Ectodermal cell (in vitro differentiated cells): ENCODE measurements around the gene EPC1.
"Not testable (repeated sequence)": the region's sequence is repeated elsewhere in the genome, so short reads cannot be mapped to it uniquely, and the experiment has no call there.

ENCODE experiments used
- H3K27ac ChIP-seq: 2 replicates; pipeline ENCODE4 v1.7.0; 2013; ENCODE audit warnings: mild to moderate bottlenecking, low read depth, low read length; ENCODE audit not compliant: insufficient read depth, poor library complexity, severe bottlenecking
- H3K27me3 ChIP-seq: 2 replicates; pipeline ENCODE4 v1.7.0; 2013; ENCODE audit warnings: mild to moderate bottlenecking, low read length; ENCODE audit not compliant: insufficient read depth, control insufficient read depth, poor library complexity, severe bottlenecking
- H3K36me3 ChIP-seq: one replicate; pipeline ENCODE4 v1.7.0; 2013; ENCODE audit warnings: low read length; ENCODE audit not compliant: control insufficient read depth, insufficient read depth
- H3K4me1 ChIP-seq: one replicate; pipeline ENCODE4 v1.7.0; 2013; ENCODE audit warnings: low read length; ENCODE audit not compliant: control insufficient read depth, insufficient read depth
- H3K4me3 ChIP-seq: 2 replicates; pipeline ENCODE4 v1.7.0; 2013; ENCODE audit warnings: low read depth, low read length, control low read depth; ENCODE audit not compliant: insufficient read depth
- H3K9me3 ChIP-seq: 2 replicates; pipeline ENCODE4 v1.7.0; 2013; ENCODE audit warnings: mild to moderate bottlenecking, low read length, moderate library complexity; ENCODE audit not compliant: control insufficient read depth
- WGBS, 2 experiments: methylation state at CpG; one replicate each; pipeline ENCODE4 v1.1.7; 2013; ENCODE audit warnings: missing lambda C conversion rate in 2 of 2; 5-methylcytosine and 5-hydroxymethylcytosine counted together

EPC1 gene

DNA sequence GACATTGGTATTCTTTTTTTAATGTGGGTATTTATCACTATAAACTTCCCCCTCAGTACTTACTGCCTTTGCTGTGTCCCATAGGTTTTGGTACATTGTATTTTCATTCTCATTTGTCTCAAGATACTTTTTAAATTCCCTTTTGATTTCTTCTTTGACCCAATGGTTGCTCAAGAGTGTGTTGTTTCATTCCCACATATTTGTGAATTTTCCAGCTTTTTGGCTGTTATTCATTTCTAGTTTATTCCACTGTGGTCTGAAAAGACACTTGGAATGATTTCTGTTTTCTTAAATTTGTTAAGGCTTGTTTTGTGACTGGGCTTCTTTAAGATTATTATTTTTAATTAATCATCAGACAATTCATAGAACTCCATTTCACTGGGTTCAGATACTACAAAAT lies 105.0 kb downstream of the EPC1 start:
- Histone ChIP-seq H3K27me3 (no peaks in the 10 kb centered on the region), H3K4me1 (no peaks in the 10 kb centered on the region), H3K27ac (no peak overlapping the region), H3K4me3 (no peak overlapping the region), H3K36me3 (no peaks in the 10 kb centered on the region), H3K9me3 (no peaks in the 10 kb centered on the region)

DNA sequence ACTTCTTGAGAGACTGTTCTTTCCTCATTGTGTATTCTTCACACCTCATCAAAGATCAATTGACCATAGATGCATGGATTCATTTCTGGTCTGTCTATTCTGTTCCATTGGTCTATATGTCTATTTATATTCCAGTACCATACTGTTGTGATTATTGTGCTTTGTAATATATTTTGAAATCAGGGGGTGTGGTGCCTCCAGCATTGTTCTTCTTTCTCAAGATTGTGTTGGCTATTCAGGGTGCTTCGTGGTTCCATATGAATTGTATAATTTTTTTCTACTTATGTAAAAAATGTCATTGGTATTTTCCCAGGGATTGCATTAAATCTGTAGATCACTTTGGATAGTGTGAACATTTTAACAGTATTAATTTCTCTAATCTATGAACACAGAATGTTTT lies 106.5 kb downstream of the EPC1 start:
- Histone ChIP-seq H3K9me3 (no peaks in the 10 kb centered on the region), H3K4me3 (no peak overlapping the region), H3K36me3 (no peaks in the 10 kb centered on the region), H3K4me1 (no peaks in the 10 kb centered on the region), H3K27ac (no peak overlapping the region), H3K27me3 (no peaks in the 10 kb centered on the region)
- WGBS, 2 experiments = 100% methylated on average over 1 of the region's 1 CpG; no CpG with 5 or more reads in 1 of the 2 experiments

DNA sequence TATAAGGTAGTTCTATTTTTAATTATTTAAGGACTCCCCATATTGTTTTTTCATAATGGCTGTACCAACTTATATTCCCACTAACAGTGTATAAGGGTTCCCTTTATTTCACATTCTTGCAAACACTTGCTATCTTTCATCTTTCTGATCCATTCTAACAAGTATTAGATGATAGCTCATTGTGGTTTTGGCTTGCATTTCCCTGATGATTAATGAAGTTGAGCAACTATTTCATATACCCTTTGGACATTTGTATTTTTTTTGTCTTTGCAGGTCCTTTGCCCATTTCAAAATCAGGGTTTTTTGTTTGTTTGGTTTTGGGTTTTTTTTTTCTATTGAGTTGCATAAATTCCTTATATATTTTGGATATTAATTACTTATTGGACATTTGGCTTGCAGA lies 107.2 kb downstream of the EPC1 start:
- no peaks in the 10 kb centered on the region for H3K4me1 ChIP-seq
- H3K36me3 ChIP-seq = no peaks in the 10 kb centered on the region
- no peak overlapping the region for H3K27ac ChIP-seq
- no peaks in the 10 kb centered on the region for H3K9me3 ChIP-seq
- no peak overlapping the region for H3K4me3 ChIP-seq
- no peaks in the 10 kb centered on the region for H3K27me3 ChIP-seq

DNA sequence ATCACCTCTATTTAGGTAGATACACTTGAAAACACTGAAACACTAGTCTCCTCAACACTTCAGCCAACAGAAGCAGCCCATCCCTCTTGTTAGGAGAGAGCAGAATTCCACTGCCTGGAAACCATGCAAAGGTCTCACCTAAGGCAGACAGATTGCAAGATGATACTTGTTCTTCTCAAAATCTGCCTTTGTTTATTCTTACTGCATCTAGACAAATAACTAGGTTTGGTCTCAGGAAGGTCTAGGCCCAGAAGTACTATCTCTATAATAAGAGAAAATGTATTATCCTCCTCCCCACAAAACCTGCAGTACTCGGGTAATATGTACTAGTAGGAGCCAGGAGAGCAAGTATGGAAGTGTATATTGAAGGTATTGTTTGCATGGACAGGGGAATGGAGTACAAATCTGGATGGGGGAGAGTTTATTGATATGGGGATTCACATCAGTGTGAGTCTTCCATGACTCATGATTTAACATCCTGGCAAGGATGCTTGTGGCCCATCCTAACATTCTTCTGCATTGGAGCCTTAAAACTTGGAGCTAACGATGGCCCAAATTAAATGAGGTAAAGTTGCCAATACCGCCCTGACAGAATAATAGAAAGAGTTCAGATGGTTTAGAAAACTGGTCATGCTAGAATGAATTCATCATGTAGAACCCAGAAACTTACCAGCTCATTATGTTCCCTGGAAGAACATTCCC lies 109.2 kb downstream of the EPC1 start:
- no peaks in the 10 kb centered on the region for H3K36me3 ChIP-seq
- H3K27ac ChIP-seq = no peak overlapping the region
- no peaks in the 10 kb centered on the region for H3K27me3 ChIP-seq
- WGBS, 2 experiments = 88 to 97% methylated on average over 2 to 3 of the region's 3 CpGs
- no peak overlapping the region for H3K4me3 ChIP-seq
- H3K9me3 ChIP-seq = no peaks in the 10 kb centered on the region
- H3K4me1 ChIP-seq = no peaks in the 10 kb centered on the region

DNA sequence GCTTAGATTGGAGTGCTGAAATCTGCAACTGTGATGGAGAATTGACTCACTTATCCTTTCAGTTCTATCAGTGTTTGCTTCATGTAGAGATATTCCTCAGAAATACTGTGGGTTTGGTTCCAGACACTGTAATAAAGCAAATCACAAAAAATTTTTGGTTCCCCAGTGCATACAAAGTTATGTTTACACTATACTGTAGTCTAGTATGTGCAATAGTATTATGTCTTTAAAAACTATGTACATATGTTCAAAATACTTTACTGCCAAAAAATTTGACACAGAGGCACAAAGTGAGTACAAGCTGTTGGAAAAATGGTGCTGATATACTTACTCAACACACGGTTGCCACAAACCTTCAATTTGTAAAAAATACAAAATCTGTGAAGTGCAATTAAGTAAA lies 112.5 kb downstream of the EPC1 start:
- 100% methylated on average over 1 of the region's 1 CpG; no CpG with 5 or more reads in 1 of the 2 experiments for WGBS, 2 experiments
- Histone ChIP-seq H3K36me3 (no peaks in the 10 kb centered on the region), H3K27me3 (no peaks in the 10 kb centered on the region), H3K4me3 (no peak overlapping the region), H3K4me1 (no peaks in the 10 kb centered on the region), H3K9me3 (no peaks in the 10 kb centered on the region), H3K27ac (no peak overlapping the region)

DNA sequence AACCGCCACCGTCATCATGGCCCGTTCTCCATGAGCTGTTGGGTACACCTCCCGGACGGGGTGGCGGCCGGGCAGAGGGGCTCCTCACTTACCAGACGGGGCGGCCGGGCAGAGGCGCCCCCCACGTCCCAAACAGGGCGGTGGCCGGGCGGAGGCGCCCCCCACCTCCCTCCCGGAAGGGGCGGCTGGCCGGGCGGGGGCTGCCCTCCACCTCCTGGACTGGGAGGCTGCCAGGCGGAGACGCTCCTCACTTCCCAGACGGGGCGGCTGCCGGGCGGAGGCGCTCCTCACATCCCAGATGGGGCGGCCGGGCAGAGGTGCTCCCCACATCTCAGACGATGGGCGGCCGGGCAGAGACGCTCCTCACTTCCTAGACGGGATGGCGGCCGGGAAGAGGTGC lies 113.6 kb downstream of the EPC1 start:
- not testable (repeated sequence) for H3K27ac ChIP-seq, H3K9me3 ChIP-seq, H3K27me3 ChIP-seq, H3K4me1 ChIP-seq, H3K36me3 ChIP-seq, H3K4me3 ChIP-seq
- 96 to 97% methylated on average over 36 of the region's 36 CpGs for WGBS, 2 experiments

DNA sequence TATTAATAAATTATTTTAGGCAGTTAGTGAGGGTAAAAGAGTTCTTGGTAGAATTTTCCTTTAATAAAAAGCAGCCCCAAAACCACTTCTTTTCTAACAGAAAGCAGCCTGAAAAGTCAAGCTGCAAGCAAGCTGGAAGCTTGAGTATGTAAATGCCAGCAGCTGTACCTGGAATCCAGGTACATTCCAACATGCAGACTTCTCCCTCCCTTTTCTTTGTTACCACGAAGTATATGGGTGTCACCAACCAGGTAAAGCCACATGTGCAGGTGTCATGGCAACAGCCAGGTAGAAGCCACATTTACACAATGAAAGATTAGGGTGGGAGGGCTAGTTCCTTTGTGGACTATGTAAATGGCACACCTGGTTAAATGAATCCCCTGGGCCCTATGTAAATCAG lies 114.6 kb downstream of the EPC1 start:
- no peaks in the 10 kb centered on the region for H3K27me3 ChIP-seq
- no peaks in the 10 kb centered on the region for H3K9me3 ChIP-seq
- no peaks in the 10 kb centered on the region for H3K36me3 ChIP-seq
- 57 to 82% methylated on average over 1 of the region's 1 CpG for WGBS, 2 experiments
- H3K4me3 ChIP-seq = no peak overlapping the region
- no peaks in the 10 kb centered on the region for H3K4me1 ChIP-seq
- no peak overlapping the region for H3K27ac ChIP-seq

DNA sequence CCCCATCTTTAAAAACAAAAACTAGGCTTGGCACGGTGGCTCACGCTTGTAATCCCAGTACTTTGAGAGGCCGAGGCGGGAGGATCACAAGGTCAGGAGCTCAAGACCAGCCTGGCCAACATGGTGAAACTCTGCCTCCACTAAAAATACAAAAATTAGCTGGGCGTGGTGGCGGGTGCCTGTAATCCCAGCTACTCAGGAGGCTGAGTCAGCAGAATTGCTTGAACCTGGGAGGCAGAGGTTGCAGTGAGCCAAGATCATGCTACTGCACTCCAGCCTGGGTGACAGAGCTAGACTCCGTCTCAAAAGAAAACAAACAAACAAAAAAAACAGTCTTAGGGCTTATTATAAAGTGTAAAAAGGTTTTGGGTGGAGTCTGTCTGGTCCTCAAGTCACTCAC lies 117.2 kb downstream of the EPC1 start:
- not testable (repeated sequence) for H3K27me3 ChIP-seq, H3K9me3 ChIP-seq, H3K27ac ChIP-seq, H3K4me1 ChIP-seq, H3K36me3 ChIP-seq, H3K4me3 ChIP-seq
- 91% methylated on average over 7 of the region's 7 CpGs for WGBS, 2 experiments

DNA sequence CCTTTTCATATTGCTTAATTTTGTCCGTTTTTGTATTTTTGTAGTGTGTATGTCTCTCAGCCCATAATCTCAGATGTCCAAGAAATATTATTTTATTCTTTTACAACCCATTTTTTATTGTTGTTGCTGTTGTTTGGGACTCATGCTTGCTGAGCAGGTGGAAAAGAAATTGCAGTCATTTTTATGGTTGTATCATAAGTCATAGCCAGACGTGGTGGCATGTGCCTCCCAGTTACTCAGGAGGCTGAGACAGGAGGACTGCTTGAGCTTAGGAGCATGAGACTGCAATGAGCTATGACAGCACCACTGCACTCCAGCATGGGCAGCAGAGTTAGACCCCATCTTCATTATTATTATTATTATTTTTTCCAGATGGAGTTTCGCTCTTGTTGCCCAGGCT lies 117.8 kb downstream of the EPC1 start:
- no peaks in the 10 kb centered on the region for H3K27me3 ChIP-seq
- WGBS, 2 experiments = 84 to 91% methylated on average over 2 of the region's 3 CpGs
- no peak overlapping the region for H3K4me3 ChIP-seq
- no peaks in the 10 kb centered on the region for H3K4me1 ChIP-seq
- H3K9me3 ChIP-seq = no peaks in the 10 kb centered on the region
- H3K36me3 ChIP-seq = no peaks in the 10 kb centered on the region
- H3K27ac ChIP-seq = no peak overlapping the region

DNA sequence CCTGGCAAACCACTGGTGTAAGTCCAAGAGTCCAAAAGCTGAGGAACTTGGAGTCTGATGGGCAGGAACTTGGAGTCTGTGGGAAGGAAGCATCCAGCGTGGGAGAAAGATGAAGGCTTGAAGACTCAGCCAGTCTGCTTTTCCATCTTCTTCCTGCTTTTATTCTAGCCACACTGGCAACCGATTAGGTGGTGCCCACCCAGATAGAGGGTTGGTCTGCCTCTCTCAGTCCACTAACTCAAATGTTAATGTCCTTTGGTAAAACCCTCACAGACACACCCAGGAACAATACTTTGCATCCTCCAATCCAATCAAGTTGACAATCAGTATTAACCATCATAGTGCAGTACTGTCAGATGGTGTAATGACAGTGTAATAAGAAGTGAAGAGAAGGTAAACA lies 119.2 kb downstream of the EPC1 start:
- H3K4me3 ChIP-seq = no peak overlapping the region
- no peak overlapping the region for H3K27ac ChIP-seq
- no peaks in the 10 kb centered on the region for H3K9me3 ChIP-seq
- H3K4me1 ChIP-seq = no peaks in the 10 kb centered on the region
- H3K27me3 ChIP-seq = no peaks in the 10 kb centered on the region
- H3K36me3 ChIP-seq = no peaks in the 10 kb centered on the region
- WGBS, 2 experiments = 85 to 95% methylated on average over 2 of the region's 2 CpGs

DNA sequence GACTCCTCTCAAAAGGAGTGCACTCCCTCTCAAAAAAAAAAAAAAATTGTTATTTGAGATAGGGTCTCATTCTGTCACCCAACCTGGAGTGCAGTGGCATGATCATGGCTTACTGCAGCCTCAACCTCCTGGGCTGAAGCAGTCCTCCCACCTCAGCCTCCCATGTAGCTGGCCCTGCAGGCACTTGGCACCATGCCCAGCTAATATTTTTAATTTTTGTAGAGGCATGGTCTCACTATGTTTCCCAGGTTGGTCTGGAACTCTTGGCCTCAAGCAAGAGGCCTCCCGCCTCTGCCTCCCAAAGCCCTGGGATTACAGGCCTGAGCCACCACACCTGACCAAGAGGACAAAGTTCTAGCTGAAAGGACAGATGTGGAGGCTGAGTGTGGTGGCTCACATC lies 120.3 kb downstream of the EPC1 start:
- Histone ChIP-seq H3K9me3 (no peaks in the 10 kb centered on the region), H3K4me3 (no peak overlapping the region), H3K27ac (no peak overlapping the region), H3K36me3 (no peaks in the 10 kb centered on the region), H3K27me3 (no peaks in the 10 kb centered on the region), H3K4me1 (no peaks in the 10 kb centered on the region)
- 90 to 98% methylated on average over 1 of the region's 1 CpG for WGBS, 2 experiments
